NCI-H1417 (cell line): ENCODE measurements around the gene MEGF11.
A peak's percentile ranks its signal among the peaks of the same experiment; 100 is the strongest.

ENCODE experiments used
- DNase-seq, 3 experiments: peaks; one replicate each; lab custom pipeline; 2025; lab: John Stamatoyannopoulos, UW

Gene MEGF11

GRCh38 chr15:66115568-66116206 lies 137.9 kb downstream of the MEGF11 start:
- DNase-seq: peak in 1 of 3 experiments; percentile 22

GRCh38 chr15:66114863-66115425 lies 138.6 kb downstream of the MEGF11 start:
- no peak for DNase-seq

- no peak for DNase-seq
Observed at GRCh38 chr15:66112388-66112787, 141.2 kb downstream of the MEGF11 start.

GRCh38 chr15:66111363-66111762 lies 142.2 kb downstream of the MEGF11 start:
- DNase-seq: no peak

GRCh38 chr15:66110864-66111263 lies 142.7 kb downstream of the MEGF11 start:
- no peak for DNase-seq

GRCh38 chr15:66109826-66110225 lies 143.7 kb downstream of the MEGF11 start:
- no peak for DNase-seq

- DNase-seq: no peak
Observed at GRCh38 chr15:66108483-66109265, 144.9 kb downstream of the MEGF11 start.

GRCh38 chr15:66107070-66107469 lies 146.5 kb downstream of the MEGF11 start:
- no peak for DNase-seq

- DNase-seq: peak in 1 of 3 experiments; percentile 60
Observed at GRCh38 chr15:66105286-66106265, 148.0 kb downstream of the MEGF11 start.

GRCh38 chr15:66103293-66103590 lies 150.3 kb downstream of the MEGF11 start:
- DNase-seq: no peak

GRCh38 chr15:66102563-66103292 lies 150.8 kb downstream of the MEGF11 start:
- no peak for DNase-seq

- DNase-seq: peak in 1 of 3 experiments; percentile 53
Observed at GRCh38 chr15:66101715-66102395, 151.7 kb downstream of the MEGF11 start.

- no peak for DNase-seq
Observed at GRCh38 chr15:66100761-66101160, 152.8 kb downstream of the MEGF11 start.

- no peak for DNase-seq
Observed at GRCh38 chr15:66099950-66100671, 153.4 kb downstream of the MEGF11 start.

GRCh38 chr15:66098022-66098363 lies 155.6 kb downstream of the MEGF11 start:
- no peak for DNase-seq

- no peak for DNase-seq
Observed at GRCh38 chr15:66097151-66098021, 156.2 kb downstream of the MEGF11 start.

- no peak for DNase-seq
Observed at GRCh38 chr15:66096688-66097058, 156.9 kb downstream of the MEGF11 start.

- no peak for DNase-seq
Observed at GRCh38 chr15:66095871-66096687, 157.5 kb downstream of the MEGF11 start.

GRCh38 chr15:66094331-66094730 lies 159.2 kb downstream of the MEGF11 start:
- DNase-seq: no peak
